ENCODE data around the gene LRP5.

- no peak for TF ChIP-seq POLR2A (IDR thresholded peaks at IDR 0.05)
- TF ChIP-seq CTCF (IDR thresholded peaks at IDR 0.05 in 8 of 11, conservative IDR thresholded peaks at IDR 0.05 in 3 of 11): no peak
Observed at GRCh38 chr11:68372114-68372513, 59.7 kb downstream of the LRP5 start.
